ENCODE measurements around the gene DIS3L2.

DNA sequence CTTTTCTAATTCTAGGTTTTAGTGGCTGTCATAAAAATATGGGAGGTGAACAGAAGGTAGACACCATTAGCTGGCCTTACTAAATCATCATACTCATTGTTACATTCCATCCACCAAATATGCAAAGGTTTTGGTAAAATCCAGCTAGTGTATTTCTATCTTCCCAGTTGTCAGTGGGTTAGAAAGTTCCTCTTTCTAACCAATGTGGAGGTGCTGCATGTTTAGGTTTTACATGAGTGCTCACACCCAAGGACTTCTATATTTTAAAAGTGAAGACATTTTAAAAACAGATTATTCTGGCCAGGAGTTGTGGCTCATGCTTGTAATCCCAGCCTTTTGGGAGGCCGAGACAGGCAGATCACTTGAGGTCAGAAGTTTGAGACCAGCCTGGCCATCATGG, 423.0 kb downstream of the DIS3L2 start:
- TF ChIP-seq POLR2AphosphoS5 (IDR thresholded peaks at IDR 0.05; ENCODE audit: low read depth, low read length) (no peak), TAF1 (IDR thresholded peaks at IDR 0.05; ENCODE audit: borderline replicate concordance, insufficient read depth, low read length) (no peak), FOXP2 (optimal IDR thresholded peaks at IDR 0.05; ENCODE audit: borderline replicate concordance, extremely low read depth, extremely low read length, insufficient read depth) (no peak)
- TF ChIP-seq, protein P1, sequence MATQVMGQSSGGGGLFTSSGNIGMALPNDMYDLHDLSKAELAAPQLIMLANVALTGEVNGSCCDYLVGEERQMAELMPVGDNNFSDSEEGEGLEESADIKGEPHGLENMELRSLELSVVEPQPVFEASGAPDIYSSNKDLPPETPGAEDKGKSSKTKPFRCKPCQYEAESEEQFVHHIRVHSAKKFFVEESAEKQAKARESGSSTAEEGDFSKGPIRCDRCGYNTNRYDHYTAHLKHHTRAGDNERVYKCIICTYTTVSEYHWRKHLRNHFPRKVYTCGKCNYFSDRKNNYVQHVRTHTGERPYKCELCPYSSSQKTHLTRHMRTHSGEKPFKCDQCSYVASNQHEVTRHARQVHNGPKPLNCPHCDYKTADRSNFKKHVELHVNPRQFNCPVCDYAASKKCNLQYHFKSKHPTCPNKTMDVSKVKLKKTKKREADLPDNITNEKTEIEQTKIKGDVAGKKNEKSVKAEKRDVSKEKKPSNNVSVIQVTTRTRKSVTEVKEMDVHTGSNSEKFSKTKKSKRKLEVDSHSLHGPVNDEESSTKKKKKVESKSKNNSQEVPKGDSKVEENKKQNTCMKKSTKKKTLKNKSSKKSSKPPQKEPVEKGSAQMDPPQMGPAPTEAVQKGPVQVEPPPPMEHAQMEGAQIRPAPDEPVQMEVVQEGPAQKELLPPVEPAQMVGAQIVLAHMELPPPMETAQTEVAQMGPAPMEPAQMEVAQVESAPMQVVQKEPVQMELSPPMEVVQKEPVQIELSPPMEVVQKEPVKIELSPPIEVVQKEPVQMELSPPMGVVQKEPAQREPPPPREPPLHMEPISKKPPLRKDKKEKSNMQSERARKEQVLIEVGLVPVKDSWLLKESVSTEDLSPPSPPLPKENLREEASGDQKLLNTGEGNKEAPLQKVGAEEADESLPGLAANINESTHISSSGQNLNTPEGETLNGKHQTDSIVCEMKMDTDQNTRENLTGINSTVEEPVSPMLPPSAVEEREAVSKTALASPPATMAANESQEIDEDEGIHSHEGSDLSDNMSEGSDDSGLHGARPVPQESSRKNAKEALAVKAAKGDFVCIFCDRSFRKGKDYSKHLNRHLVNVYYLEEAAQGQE (IDR thresholded peaks at IDR 0.05; ENCODE audit: insufficient read depth in 1 of 2, low read depth in 2 of 2, low read length in 2 of 2): no peak

All from PFSK-1 (cell line).